Occipital lobe (tissue), 2 donors: ENCODE measurements around the gene SLC2A5. TPM values are rescaled to one million over a fixed set of nuclear protein-coding genes. Genes with fewer than 3 reads are reported as not detected.

Experiments used
- DNase-seq: peaks from one replicate; lab custom pipeline; 2025; lab: John Stamatoyannopoulos, UW
- total RNA-seq: library from RNA; depleted of rRNA; stranded (reverse); fragments of >200 nt; gene quantifications from one replicate; pipeline ENCODE4 v1.2.3, GENCODE V29; 2014

SLC2A5 gene
- total RNA-seq, 1 donor from 2014 or later = 2.5 TPM

DNA sequence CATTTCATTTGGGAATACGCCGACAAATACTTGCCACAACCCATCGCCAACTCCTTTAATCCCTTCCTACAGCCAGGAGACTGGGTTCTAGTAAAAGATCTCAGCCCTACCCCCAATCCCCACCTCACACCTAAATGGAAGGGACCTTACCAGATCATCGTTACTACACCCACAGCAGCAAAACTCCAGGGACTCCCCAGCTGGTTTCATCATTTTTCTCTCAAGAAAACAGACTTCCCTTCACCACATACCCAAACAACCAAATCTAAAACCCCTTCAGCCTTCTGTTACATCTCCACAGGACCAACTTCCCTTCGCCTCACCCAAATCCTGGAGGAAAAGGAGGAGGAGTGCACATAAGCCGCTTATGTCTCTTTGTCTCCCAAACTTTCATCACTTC lies 23.7 kb upstream of the SLC2A5 start:
- DNase-seq = no peak

DNA sequence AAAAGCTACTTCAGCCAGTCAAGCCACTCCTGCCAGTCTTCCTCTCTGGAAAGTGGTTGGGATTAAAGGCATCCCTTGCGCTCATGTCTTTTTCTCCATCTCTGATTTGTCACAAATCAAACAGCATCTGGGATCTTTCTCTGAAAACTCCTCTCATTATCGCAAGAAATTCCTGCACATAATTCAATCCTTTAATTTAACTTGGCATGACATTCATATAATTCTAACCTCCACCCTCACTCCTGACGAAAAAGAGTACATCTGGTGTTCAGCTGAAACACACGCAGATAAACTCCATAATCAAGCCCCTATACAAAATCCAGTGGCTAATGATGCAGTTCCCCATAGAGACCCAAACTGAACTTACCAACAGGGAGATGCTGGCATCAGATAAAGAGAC lies 19.4 kb upstream of the SLC2A5 start:
- DNase-seq = no peak

DNA sequence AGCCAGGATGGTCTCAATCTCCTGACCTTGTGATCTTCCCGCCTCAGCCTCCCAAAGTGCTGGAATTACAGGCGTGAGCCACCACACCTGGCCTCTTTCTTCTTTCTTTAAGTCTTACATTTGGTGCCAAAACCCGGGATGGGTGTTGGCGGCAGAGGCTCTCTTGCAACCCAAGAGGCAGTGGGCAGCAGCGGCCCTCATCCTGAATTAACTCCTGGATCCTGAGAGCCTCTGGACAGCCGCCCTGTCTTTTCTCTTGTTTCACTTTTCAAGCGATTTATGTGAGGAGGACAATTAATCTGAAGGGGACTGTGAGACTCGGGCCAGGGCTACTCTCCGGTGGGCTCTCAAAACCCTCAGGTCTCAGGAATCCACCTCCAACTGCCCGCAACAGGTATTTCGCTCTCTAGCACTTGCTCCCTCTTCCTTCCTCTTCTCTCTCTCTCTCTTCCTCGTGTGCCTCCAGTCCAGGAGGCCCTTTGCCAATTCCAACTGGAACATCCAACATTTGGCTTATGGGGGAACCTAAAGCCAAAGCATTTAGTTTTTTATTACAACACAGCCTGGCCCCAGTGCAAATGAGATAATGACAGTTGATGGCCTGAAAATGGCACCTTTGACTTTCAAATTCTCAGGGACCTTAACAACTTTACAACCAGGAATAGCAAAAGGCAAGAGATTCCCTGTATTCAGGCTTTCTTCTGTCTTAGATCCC lies 18.1 kb upstream of the SLC2A5 start:
- no peak for DNase-seq

DNA sequence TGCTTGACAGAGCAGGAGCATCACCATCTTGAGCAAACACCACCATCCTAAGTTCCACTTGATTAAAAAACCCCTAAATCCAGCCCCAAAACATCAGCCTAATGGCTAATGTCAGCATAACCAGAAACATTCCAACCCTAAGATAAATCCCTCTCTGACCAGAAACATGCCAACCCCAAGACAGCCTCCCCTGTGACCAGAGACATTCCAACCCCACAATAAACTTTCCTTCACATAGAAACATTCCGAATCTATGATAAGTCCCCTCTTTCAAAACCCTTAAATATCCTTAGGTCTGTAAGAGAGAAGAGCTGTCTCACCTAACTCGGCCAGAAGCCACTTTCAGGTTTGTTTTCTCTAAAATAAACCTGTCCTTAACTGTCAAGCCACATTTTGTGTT lies 17.4 kb upstream of the SLC2A5 start:
- no peak for DNase-seq

DNA sequence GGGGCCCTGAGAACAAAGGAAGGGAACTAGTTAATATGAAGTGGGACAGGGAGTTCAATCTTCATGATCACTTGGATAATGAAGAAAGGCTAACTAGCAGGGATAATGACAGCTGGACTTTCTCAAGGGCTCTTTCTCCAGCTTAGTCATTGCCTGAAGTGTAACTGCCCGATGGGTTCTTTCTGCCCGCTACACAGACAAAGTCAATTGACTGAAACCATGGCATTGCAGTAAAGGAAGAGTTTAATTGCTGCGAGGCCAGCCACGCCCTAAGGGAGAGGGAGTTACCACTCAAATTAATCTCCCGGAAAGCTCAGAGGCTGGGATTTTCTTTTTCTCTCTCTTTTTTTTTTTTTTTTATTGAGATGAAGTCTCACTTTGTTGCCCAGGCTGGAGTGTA lies 16.6 kb upstream of the SLC2A5 start:
- DNase-seq = no peak

DNA sequence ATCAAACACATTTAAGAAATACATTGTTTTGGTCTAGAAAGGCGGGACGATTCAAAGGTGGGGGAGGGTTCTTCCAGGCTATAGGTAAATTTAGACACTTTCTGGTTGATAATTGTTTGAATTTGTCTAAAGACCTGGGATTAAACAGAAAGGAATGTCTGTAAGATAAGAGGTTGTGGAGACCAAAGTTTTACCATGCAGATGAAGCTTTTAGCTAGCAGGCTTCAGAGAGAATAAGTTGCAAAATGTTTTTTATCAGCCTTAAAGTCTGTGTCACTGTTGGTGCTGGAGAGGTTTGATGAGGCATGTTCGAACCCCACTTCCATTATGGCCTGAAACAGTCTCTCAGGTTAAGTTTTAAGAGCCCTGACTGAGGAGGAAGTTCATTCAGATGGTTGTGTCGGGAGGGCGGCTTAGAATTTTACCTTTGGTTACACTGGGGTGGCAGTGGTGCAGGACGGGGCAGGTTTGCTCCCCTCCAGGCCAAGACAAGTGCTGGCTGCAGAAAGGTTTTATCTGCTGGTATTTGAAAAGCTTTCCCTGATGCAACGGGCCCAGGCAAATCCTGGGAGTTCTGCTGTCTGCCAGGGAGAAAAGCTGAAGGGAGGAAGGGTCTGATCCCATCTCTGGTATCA lies 16.0 kb upstream of the SLC2A5 start:
- no peak for DNase-seq

DNA sequence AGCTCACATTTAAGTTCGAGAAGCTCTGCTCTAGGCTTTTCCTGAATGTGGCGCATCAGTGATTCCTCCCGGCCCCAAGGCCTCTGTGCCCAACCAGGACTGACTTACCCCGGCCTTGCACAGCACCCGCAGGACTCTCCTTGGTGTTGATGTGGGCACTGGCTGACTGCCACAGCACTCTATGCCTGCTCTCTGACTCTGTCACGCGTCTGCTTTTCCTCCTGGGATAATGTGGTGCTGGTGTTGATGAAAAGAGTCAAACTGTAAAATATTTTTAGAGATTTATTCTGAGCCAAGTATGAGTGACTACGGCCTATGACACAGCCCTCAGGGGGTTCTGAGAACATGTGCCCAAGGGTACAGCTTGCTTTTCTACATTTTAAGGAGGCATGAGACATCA lies 15.5 kb upstream of the SLC2A5 start:
- no peak for DNase-seq

DNA sequence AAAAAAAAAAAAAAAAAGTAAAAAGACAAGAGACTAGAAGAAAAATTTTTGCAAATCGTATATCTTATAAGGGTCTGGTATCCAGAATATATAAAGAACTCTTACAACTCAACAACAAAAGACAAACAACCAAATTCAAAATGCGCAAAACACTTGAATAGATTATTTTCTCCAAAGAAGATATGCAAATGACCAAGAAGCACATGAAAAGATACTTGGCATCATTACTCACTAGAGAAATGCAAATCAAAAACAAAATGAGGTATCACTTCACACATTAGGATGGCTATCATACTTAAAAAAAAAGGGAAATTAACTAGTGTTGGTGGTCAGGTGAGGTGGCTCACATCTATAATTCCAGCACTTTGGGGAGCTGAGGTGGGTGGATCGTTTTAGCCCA lies 12.0 kb upstream of the SLC2A5 start:
- DNase-seq = no peak

DNA sequence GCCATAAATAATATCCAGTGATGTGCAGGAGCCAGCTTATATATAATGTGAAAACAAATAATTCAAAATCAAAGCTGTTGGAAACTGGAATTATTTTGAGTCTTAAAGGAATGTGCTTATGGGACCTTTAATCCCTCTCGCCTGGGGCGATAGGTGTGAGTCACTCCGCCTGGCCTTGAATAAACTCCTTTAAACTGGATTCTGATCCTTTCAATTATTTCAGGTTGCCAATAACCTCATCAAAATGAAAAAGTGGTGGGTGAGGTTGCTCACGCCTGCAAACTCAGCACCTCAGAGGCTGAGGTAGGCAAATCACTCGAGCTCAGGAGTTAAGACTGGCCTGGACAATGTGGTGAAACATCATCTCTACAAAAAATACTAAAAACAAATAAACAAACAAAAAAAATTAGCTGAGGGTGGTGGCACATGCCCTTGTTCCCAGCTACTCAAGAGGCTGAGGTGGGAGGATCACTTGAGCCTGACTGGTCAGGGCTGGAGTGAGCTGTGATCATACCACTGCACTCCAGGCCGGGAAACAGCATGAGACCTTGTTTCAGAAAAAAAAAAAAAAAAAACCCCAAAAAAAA lies 11.4 kb upstream of the SLC2A5 start:
- no peak for DNase-seq

DNA sequence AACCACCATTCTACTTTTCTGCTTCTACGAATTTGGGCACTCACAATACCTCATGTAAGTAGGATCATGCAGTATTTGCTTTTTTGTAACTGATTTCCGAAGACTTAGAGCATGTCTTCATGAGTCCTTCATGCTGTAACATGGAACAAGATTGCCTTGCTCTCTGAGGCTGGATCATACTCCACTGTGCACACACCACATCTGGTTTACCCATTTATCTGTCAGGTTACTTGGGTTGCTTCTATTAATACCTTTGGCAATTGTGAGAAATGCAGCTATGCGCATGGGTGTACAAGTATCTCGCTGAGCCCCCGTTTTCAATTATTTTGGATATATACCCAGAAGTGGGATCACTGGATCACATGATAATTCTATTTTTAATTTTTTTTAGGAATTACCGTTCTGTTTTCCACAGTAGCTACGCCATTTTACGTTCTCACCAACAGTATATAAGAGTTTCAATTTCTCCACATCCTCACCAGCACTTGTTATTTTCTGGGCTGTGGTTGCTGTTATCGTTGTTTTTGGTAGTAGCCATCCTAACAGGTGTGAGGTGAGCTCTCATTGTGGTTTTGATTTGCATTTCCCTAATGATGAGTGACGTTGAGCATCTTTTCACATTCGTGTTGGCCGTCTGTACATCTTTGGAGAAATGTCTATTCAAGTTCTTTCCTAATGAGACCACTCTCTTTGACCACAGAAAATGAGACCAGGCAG lies 10.7 kb upstream of the SLC2A5 start:
- DNase-seq = no peak

DNA sequence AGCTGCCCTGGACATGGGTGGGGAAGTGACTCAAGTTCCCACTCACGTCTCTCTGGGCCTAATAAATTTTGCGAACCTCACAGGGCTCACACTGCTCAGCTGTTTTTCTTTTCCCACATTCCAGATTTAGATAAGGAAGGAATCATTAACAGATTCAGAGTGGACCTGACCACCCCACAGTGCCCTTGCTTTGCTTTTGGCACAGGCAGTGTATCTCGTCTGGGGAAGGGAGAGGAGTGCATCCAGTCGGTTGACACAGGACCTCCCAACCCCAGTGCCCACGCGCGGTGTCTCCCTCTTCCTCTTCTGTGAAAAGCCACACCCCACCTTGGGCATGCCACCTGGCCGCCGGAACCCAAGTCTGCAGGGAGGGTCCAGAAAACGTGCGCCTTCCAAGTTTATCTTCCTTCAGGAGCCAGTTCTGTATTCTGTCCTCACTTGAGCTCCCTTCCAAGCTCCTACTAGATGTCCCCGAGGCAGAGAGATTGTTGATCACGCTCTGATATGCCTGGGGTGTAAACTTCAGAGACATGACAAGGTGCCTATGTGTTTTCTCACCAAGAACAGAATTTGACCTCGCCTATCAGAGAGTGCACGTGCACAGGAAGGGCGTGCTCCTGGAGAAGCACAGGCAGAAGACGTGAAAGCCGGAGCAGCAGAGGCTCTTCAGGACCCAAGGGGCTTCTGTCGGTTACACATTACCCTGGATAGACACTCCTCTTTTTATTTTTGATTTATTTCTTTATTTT lies 9.5 kb upstream of the SLC2A5 start:
- no peak for DNase-seq

DNA sequence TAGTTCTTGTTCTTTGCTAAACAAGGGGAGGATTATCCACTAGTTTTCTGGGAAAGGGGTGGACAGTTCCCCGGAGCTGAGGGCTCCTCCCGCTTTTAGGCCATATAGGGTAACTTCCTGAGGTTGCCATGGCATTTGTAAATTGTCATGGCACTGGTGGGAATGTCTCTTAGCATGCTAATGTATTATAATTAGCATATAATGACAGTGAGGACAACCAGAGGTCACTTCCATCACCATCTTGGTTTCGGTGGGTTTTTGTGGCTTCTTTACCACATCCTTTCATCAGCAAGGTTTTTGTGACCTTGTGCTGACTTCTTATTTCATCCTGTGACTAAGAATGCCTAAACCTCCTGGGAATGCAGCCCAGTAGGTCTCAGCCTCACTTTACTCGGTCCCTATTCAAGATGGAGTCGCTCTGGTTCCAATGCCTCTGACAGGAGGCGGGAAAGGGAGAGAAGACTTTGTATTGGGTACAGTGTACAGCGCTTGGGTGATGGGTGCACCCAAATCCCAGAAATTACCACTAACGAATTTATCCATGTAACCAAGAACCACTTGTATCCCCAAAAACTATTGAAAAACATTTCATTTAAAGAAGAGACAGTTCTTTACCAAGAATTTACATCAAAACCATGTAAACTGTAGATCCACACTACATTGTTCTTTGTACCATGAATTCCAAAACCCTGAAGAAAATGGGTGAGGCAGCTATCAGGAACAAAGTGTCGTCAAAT lies 8.7 kb upstream of the SLC2A5 start:
- no peak for DNase-seq

DNA sequence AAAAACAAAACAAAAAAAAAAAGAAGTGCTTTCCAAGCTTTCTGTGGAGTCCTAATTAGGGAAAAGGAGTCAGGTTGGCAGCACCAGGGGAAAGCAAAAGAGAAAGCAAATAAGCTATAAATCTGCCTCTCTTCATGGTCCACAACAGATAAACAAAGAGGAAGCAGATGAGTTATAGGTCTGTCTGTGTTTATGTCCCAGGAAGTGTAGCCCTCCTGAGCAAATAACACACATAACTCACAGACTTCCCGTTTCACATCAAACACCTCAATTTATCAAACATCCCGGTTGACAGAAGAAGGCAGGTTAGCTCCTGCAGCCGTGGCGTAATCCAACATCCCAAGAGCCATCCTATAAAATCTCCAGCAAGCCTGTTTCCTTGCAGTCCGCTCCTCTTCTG lies 5.6 kb upstream of the SLC2A5 start:
- no peak for DNase-seq

DNA sequence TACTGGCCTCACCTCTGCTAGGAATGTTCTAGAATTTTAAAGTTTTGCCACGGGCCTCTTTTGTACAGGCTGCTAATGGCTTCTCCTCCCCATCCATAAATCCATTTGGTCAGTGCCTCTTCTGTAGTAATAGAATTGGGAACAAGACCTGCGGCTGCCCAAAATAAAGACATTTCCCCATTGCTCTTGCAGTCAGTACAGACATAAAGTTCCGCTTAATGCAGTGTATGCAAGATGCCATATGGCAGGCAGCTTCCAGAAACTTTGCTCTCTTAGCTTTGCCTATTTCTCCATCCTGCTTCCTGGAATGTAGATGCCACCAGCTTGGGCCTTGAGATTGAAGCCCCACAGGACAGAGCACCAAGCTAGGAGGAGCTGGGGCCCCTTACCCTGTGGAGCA lies 3.7 kb upstream of the SLC2A5 start:
- DNase-seq = no peak

DNA sequence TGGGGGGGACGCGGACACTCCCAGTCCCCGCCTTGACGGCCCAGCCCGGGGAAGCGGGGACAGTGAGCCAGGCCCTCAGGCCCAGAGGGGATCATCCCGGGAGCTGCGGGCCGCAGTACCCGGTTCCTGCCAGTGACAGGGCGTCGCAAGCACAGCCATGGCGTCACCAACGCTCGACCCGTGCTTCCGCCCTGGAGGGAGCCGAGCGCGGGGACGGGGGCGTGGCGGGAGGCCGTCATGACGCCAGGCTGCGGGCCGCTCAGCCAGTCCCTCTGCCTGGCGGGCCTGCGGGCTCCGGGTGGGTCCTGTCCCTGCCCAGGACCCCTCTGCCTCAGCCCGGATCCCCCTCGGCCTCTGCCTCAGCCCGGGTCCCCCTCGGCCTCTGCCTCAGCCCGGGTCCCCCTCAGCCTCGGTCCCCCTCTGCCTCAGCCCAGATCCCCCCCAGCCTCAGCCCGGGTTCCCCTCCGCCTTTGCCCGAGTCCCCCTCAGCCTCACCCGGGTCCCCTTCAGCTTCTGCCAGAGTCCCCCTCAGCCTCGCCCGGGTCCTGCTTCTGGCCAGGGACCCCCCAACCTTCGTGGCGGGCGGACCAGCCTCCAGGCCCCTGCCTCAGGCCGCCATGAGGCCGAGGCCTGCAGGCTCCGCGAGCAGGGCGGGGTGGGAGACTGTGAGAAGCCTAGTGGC lies 2.3 kb upstream of the SLC2A5 start:
- DNase-seq = no peak

DNA sequence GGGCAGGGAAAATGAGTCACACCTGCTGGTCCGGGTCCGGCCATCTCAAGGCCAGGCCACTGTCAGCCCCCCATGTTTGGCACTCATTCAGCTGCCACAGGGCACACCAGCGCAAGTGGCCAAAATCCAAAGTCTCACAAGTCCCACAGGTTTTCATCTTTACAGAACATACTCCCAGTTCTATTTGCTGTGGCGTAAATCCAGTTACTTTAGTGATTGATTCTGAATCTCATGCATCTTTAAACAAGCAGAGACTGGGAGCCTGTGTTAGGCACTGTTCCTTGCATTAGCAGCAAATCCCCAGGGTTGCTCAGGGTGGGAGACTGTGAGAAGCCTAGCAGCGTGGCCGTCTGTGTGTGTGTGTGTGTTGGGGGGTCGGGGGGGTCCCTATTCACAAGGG lies 1.1 kb upstream of the SLC2A5 start:
- no peak for DNase-seq

DNA sequence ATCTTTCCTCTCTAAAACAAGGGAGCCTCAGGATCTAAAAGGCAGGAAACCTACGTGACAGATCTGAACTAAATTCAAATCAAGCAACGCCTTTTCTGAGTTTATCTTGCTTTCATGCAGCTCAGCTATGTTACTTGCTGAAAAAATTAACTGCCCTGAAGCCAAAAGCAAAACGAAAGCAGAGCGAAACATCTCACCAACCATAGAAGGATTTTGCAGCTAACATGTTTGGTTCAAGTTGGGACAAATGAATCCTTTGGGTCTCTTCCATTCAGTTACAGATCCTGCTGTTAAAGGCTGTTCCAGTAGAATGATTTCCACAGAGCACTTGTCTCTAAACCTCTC lies 482 bp downstream of the SLC2A5 start:
- no peak for DNase-seq

DNA sequence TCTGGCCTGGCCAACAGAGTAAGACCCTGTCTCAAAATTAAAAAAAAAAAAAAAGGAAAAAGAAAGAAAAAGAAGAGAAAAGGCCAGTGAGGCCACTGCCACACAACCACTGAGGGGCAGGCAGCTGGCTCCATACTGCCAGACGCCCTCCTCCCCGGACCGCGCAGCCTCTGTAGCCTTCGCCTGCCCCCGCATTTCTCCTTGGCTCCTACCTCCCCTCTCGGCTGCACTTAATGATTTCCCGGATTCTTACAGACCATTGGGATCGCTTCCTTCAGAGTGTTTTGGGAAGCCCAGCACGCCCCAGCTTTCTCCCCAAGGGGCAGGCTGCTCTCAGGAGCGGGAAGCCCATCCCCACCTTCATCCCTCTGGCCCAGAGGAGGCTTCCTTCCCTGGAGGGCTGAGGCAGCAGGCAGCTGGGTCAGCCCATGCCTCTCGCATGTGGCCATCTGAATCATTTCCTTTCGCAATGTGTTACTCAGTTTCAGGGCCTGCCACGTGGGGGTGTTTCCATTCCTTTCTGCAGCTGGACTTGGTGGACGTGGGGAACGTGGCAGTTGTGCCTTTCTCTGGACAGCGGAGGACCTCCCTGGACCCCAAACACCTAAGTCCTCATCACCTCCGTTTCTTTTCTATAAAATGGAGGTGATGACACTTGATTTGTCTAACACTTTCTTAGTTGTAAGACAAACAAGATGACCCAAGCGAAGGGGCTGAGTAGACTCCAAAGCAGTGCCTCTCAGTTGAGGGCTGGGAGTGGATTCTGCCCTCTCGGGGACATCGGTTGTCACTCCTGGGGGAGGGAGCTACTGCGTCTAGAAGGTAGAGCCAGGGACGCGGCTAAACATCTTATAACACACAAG lies 2.3 kb downstream of the SLC2A5 start:
- no peak for DNase-seq

DNA sequence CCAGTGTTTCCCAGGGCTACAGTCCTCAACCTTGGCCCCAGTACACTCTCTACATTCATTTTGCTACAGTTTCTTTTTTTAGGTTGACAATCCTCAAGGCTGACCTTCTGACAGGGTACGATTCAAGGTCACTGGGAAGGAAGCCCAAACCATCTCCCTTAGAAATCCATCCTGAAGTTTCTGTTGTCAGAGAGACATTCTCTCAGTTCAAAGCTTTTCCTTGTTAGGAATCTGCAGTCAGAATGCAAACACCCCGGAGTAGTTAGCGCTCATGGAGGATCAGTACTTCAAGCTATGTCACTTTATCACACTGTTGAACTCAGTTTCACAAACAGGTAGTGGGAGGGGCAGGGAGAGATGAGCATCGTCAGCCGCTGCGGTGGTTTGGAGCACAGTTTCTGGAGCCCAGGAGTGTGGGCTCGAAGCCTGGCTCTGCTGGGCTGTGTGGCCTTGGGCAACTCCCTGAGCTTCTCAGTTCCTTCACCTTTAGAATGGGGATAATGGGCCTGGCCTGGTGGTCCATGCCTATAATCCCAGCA lies 4.2 kb downstream of the SLC2A5 start:
- DNase-seq = no peak
